ENCODE data around the gene STAC.
A peak's percentile ranks its signal among the peaks of the same experiment; 100 is the strongest.

Gene STAC

GRCh38 chr3:36362216-36362615 is 18.1 kb upstream of the STAC start:
- peak; percentile 61 for ATAC-seq
- TF ChIP-seq ARNTL (CRISPR knock-in tag; IDR thresholded peaks at IDR 0.05; ENCODE audit: borderline replicate concordance, low read depth) = no peak
- TF ChIP-seq TOX (CRISPR knock-in tag; IDR thresholded peaks at IDR 0.05; ENCODE audit: borderline replicate concordance) = no peak
- TF ChIP-seq ISL1 (CRISPR knock-in tag; IDR thresholded peaks at IDR 0.05) = no peak
- TF ChIP-seq SNAI2 (CRISPR knock-in tag; IDR thresholded peaks at IDR 0.05) = no peak
- no peak for TF ChIP-seq ZC3H10 (CRISPR knock-in tag; IDR thresholded peaks at IDR 0.05)
- TF ChIP-seq GLIS3 (CRISPR knock-in tag; IDR thresholded peaks at IDR 0.05) = no peak
- TF ChIP-seq ZNF70 (CRISPR knock-in tag; IDR thresholded peaks at IDR 0.05) = no peak
- no peak for TF ChIP-seq CSRNP3 (CRISPR knock-in tag; IDR thresholded peaks at IDR 0.05)
- TF ChIP-seq PPARA (CRISPR knock-in tag; IDR thresholded peaks at IDR 0.05; ENCODE audit: borderline replicate concordance) = no peak
- TF ChIP-seq BACH2 (CRISPR knock-in tag; IDR thresholded peaks at IDR 0.05; ENCODE audit: borderline replicate concordance) = no peak
- TF ChIP-seq ESRRG (CRISPR knock-in tag; IDR thresholded peaks at IDR 0.05) = no peak
- TF ChIP-seq TSHZ2 (CRISPR knock-in tag; IDR thresholded peaks at IDR 0.05) = no peak
- TF ChIP-seq TCF4 (CRISPR knock-in tag; IDR thresholded peaks at IDR 0.05; ENCODE audit: borderline replicate concordance) = no peak
- no peak for TF ChIP-seq ZNF8 (CRISPR knock-in tag; IDR thresholded peaks at IDR 0.05)

- no peak for TF ChIP-seq TOX (CRISPR knock-in tag; IDR thresholded peaks at IDR 0.05; ENCODE audit: borderline replicate concordance)
- no peak for TF ChIP-seq OSR1 (CRISPR knock-in tag; IDR thresholded peaks at IDR 0.05)
- TF ChIP-seq ZFP30 (CRISPR knock-in tag; IDR thresholded peaks at IDR 0.05) = no peak
- no peak for TF ChIP-seq PATZ1 (CRISPR knock-in tag; IDR thresholded peaks at IDR 0.05; ENCODE audit: borderline replicate concordance)
- TF ChIP-seq ZNF70 (CRISPR knock-in tag; IDR thresholded peaks at IDR 0.05) = no peak
- TF ChIP-seq SNAI2 (CRISPR knock-in tag; IDR thresholded peaks at IDR 0.05) = no peak
- TF ChIP-seq ZFP3 (CRISPR knock-in tag; IDR thresholded peaks at IDR 0.05) = 0 out of 2 replicates have a peak, but pooled peaks have one; percentile 64
- no peak for TF ChIP-seq CSRNP3 (CRISPR knock-in tag; IDR thresholded peaks at IDR 0.05)
- TF ChIP-seq ZNF565 (CRISPR knock-in tag; conservative IDR thresholded peaks at IDR 0.05; ENCODE audit: low read depth) = no peak
- ATAC-seq = peak; percentile 94
Measured at GRCh38 chr3:36362973-36363372, 17.3 kb upstream of the STAC start.

- TF ChIP-seq ZFP3 (CRISPR knock-in tag; IDR thresholded peaks at IDR 0.05) (no peak), CREB5 (CRISPR knock-in tag; IDR thresholded peaks at IDR 0.05; ENCODE audit: low read depth) (no peak), ZFP30 (CRISPR knock-in tag; IDR thresholded peaks at IDR 0.05) (no peak)
- ATAC-seq = no peak
Measured at GRCh38 chr3:36364260-36364659, 16.0 kb upstream of the STAC start.

- ATAC-seq = no peak
- TF ChIP-seq TSHZ2 (CRISPR knock-in tag; IDR thresholded peaks at IDR 0.05) = no peak
- no peak for TF ChIP-seq ZFP30 (CRISPR knock-in tag; IDR thresholded peaks at IDR 0.05)
Measured at GRCh38 chr3:36365829-36366228, 14.5 kb upstream of the STAC start.

All from SK-N-SH treated with all-trans-retinoic acid at 6 μM for 48 hours (cell line).